ENCODE data around the gene SC5D.

GRCh38 chr11:121344824-121345223 lies 52.3 kb downstream of the SC5D start:
- TF ChIP-seq SUZ12 (IDR thresholded peaks at IDR 0.05; ENCODE audit: extremely low read depth, insufficient read depth, insufficient read length) (no peak), ZNF274 (IDR thresholded peaks at IDR 0.05; ENCODE audit: low read depth, low read length) (no peak)

Data from NT2/D1 (cell line).